ENCODE data around the gene SASH3. TPM values are rescaled to one million over a fixed set of nuclear protein-coding genes. Genes with fewer than 3 reads are reported as not detected.

Gene SASH3
- total RNA-seq, 1 experiment from 2014 or later: 0.42 TPM

DNA sequence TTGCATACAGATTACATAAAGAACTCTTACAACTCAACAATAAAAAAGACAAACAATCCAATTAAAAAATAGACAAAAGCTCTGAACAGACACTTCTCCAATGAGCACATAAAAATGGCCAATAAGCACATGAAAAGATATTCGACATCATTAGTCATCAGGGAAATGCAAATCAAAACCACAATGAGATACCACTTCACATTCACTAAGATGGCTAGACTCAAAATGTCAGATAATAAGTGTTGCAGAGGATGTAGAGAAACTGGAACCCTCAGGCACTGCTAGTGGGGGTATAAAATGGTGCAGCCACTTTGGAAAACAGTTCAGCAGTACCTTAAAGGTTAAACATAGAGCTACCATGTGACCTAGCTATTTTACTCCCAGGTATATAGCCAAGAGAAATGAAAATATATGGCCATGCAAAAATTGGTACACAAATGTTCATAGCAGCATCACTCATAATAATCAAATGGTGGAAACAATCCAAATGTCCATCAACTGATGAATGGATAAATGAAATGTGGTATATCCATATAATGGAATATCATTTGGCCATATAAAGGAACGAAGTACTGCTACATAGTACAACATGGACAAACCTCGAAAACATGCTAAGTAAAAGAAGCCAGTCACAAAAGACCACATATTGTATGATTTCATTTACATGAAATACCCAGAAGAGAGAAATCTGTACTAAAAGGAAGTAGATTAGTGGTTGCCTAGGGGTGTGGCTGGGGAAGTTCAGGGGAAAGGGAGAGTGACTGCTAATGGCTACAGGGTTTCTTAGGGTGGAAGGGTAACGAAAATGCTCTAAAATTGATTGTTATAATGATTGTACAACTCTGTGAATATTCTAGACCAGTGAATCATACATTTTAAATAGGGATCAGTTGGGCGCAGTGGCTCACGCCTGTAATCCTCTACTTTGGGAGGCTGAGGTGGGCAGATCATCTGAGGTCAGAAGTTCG is 29.4 kb downstream of the SASH3 start:
- ATAC-seq (no peak), DNase-seq (ENCODE audit: low read depth, low spot score) (no peak)
- H2AFZ ChIP-seq (ENCODE audit: low read depth, low read length, poor library complexity, severe bottlenecking): no peak overlapping the region
- RAD21 ChIA-PET (ENCODE audit: low non-redundant PET in 1 of 2, low total read pairs in 2 of 2, uncharacterized antibody in 2 of 2, unreplicated experiment in 2 of 2): interaction anchor here in 1 of 2 experiments (0.6 kb wide), 1 partner anchor 261 kb away, joined by 3 read pairs; no protein-coding TSS in a partner anchor
- TF ChIP-seq RAD21 (IDR thresholded peaks at IDR 0.05; ENCODE audit: low read depth): no peak
- no peak for TF ChIP-seq ZNF274 (IDR thresholded peaks at IDR 0.05; ENCODE audit: low read depth, low read length)
- no peak for TF ChIP-seq EZH2 (IDR thresholded peaks at IDR 0.05)
- no peak for TF ChIP-seq SIN3A (IDR thresholded peaks at IDR 0.05; ENCODE audit: low read depth)
- no peak for TF ChIP-seq ZBTB33 (IDR thresholded peaks at IDR 0.05; ENCODE audit: extremely low read depth, insufficient replicate concordance, low read length)
- TF ChIP-seq FOSL1 (IDR thresholded peaks at IDR 0.05; ENCODE audit: low read depth): no peak
- no peak for TF ChIP-seq ATF3 (IDR thresholded peaks at IDR 0.05)
- no peak for TF ChIP-seq POLR2AphosphoS5 (IDR thresholded peaks at IDR 0.05; ENCODE audit: low read depth, low read length)
- TF ChIP-seq, protein P1, sequence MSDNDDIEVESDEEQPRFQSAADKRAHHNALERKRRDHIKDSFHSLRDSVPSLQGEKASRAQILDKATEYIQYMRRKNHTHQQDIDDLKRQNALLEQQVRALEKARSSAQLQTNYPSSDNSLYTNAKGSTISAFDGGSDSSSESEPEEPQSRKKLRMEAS (IDR thresholded peaks at IDR 0.05): no peak
- TF ChIP-seq CBX3 (IDR thresholded peaks at IDR 0.05; ENCODE audit: low read depth): no peak
- TF ChIP-seq CEBPB (IDR thresholded peaks at IDR 0.05; ENCODE audit: low read depth): no peak
- no peak for TF ChIP-seq REST (IDR thresholded peaks at IDR 0.05; ENCODE audit: low read depth)
- TF ChIP-seq YY1 (IDR thresholded peaks at IDR 0.05; ENCODE audit: extremely low read depth, insufficient replicate concordance, low read depth, low read length): no peak
- no peak for TF ChIP-seq TCF7L2 (IDR thresholded peaks at IDR 0.05; ENCODE audit: borderline replicate concordance, extremely low read depth, insufficient read depth, insufficient read length)
- no peak for TF ChIP-seq SRF (IDR thresholded peaks at IDR 0.05; ENCODE audit: low read depth)
- H3K36me3 ChIP-seq (ENCODE audit: control insufficient read depth in 1 of 2, insufficient read depth in 2 of 2, low read length in 2 of 2): peaks cover 0 to 3% of the 10 kb centered on the region in 2 experiments; a peak in 1 of 4 replicates
- intact Hi-C loops (cut with micrococcal nuclease): no loop called here
- H3K9me3 ChIP-seq (ENCODE audit: control insufficient read depth in 1 of 2, insufficient read depth in 1 of 2, low read depth in 1 of 2, low read length in 2 of 2): no peaks in the 10 kb centered on the region
- no peak overlapping the region for H3K27ac ChIP-seq (ENCODE audit: low read depth, low read length)
- H3K4me1 ChIP-seq (ENCODE audit: control insufficient read depth in 1 of 2, insufficient read depth in 2 of 2, low read length in 2 of 2): no peaks in the 10 kb centered on the region
- BruUV-seq (replicated peaks): no TSS peak
- no peaks in the 10 kb centered on the region for H3K79me2 ChIP-seq (ENCODE audit: insufficient read depth, low read length)
- CTCF ChIA-PET: no interaction called here
- POLR2A ChIA-PET: no interaction called here
- no peak overlapping the region for H3K4me2 ChIP-seq (ENCODE audit: low read length)
- no peaks in the 10 kb centered on the region for H3K9me2 ChIP-seq (ENCODE audit: insufficient read depth)
- H3K4me3 ChIP-seq (replicated peaks in 1 of 2; ENCODE audit: low read depth in 1 of 2, low read length in 2 of 2): no peak overlapping the region
- H4K20me1 ChIP-seq (ENCODE audit: insufficient read depth): no peaks in the 10 kb centered on the region
- no peaks in the 10 kb centered on the region for H3K27me3 ChIP-seq (ENCODE audit: insufficient read depth, low read length)
- H3K9ac ChIP-seq (ENCODE audit: low read length): no peak overlapping the region

Measured in HCT116 (cell line).